ENCODE data around the gene PKP4.
A peak's percentile ranks its signal among the peaks of the same experiment; 100 is the strongest.

PKP4 gene

GRCh38 chr2:158600155-158600802 is 143.5 kb downstream of the PKP4 start:
- peak; percentile 87 for DNase-seq (ENCODE audit: low read depth)

DNA sequence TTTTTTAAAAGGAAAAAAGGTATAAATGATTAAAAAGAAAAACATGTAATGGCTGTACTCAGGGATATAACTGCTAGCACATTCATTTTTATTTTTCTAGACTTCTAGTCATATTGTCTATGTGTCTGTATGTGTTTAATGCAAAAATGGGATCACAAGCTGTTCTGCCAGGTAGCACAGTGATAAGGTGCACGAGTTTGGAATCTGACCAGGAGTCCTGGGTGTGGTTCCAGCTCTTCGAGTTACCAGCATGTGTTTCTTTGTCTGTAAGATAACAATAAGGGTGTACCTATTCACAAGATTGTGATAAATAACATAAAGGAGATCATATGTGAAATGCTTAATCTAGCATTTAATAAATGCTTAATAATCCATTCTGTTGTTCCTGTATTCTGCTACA is 145.3 kb downstream of the PKP4 start:
- DNase-seq (ENCODE audit: low read depth), result no peak

- no peak for DNase-seq (ENCODE audit: low read depth)
Measured at GRCh38 chr2:158603205-158603604, 146.5 kb downstream of the PKP4 start.

- DNase-seq (ENCODE audit: low read depth), result no peak
Measured at GRCh38 chr2:158603986-158604385, 147.2 kb downstream of the PKP4 start.

DNA sequence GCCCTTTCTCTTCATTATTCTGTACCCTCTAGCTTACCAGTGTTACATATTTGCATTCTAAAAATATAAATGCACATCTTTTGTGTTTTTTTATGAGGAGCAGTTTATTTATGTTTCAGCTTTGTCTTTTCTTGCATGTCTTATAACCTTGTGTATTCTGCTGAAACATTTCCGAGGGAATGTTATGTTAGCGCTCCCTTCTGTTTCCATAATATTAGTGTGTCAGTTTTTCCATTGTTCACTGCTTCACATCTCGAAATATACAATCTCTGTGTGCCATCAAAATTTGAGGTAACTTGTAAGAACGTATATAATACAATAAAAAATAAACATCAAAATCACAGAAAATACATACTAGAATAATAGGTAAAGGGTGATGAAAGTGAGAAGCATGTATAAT is 153.3 kb downstream of the PKP4 start:
- DNase-seq (ENCODE audit: low read depth), result no peak

DNA sequence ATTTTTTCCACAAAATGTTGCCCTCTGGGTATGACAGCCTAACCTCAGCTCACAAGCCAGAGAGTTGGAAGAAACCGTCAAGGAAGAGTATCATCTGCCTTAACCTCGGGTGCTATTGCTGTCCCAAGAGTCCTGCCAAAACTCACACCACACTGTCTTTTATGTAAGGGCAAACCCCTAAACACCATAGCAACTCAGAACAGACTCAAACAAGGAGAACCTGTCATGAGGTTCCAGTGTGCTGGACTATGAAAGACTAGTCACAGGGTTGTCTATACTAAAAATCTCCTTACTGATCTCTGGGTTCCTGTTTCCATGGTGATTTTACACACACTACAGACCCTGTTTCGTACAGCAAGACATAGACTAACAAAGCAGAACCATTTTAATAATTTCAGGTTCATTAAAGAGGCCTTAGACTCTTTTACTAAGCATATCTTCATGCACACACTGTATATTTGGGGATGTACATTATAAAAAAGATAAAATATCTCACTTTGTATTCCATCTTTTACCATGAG is 159.8 kb downstream of the PKP4 start:
- DNase-seq (ENCODE audit: low read depth), result no peak

- DNase-seq (ENCODE audit: low read depth), result no peak
Measured at GRCh38 chr2:158618891-158619490, 162.2 kb downstream of the PKP4 start.

- DNase-seq (ENCODE audit: low read depth), result peak; percentile 23
Measured at GRCh38 chr2:158619496-158619895, 162.7 kb downstream of the PKP4 start.

- no peak for DNase-seq (ENCODE audit: low read depth)
Measured at GRCh38 chr2:158620656-158621055, 163.9 kb downstream of the PKP4 start.

DNA sequence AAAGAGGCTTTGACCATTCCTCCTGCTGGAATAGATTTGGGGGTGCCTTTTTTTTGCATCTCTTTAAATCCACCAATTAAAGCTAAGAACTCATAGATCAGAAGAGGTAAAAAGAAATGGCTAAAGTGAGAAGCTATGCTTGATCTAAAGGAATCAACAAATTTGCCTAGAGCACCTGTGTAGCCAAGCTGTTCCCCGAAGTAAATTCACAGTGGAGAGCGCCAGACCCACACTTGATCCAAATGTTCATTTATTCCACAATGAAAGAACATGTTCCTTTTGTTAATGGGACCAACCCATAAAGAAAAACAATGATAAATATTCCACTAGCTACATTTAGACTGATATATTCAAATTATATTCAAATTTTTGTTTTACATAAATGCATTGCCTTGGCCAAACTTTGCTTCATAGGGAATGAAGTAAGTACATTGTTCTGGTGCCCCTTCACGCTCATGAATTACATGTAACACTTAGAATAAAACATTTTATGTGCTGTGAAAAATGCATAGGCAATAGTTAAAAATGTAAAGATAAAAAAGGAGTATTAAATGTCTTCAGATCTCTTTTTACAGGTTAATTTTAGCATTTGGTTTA is 167.4 kb downstream of the PKP4 start:
- DNase-seq (ENCODE audit: low read depth), result no peak

DNA sequence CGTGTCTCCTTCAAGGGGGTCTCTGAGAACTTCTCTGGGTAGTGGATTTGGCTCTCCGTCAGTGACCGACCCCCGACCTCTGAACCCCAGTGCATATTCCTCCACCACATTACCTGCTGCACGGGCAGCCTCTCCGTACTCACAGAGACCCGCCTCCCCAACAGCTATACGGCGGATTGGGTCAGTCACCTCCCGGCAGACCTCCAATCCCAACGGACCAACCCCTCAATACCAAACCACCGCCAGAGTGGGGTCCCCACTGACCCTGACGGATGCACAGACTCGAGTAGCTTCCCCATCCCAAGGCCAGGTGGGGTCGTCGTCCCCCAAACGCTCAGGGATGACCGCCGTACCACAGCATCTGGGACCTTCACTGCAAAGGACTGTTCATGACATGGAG is 168.2 kb downstream of the PKP4 start:
- no peak for DNase-seq (ENCODE audit: low read depth)

DNA sequence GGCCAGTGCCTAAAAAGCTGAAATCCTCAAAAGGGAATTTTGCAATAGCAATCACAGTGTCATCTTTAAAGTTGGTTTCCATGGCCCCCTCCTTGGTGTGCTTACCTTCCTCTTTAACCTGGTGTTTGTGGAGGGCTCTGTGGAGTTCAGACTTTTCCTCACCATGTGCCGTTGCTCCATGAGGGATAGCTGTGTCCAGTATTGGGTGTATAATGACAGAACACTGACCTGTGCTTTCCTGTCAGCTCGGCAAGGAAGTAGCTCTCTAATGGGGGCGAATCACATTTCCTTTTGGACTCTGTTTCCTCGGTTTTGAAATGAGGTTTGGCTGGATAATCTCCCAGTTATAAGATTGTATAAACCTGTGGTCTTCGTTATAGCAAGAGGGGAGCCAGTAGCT is 172.4 kb downstream of the PKP4 start:
- no peak for DNase-seq (ENCODE audit: low read depth)

DNA sequence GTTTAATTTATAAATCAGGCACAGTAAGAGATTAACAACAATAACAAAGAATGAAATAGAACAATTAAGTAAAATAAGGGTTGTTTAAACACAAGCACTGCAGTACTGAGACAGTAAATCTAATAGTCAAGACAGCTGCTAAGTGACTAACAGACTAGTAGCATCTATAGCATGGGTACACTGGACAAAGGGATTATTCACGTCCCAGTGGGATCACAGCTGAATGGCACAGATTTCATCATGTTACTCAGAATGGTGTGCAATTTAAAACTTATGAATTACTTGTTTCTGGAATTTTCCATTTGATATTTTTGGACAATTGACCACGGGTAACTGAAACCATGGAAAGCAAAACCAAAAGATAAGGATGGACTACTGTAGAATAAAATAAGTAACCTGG is 176.5 kb downstream of the PKP4 start:
- no peak for DNase-seq (ENCODE audit: low read depth)

GRCh38 chr2:158634627-158635026 is 177.9 kb downstream of the PKP4 start:
- no peak for DNase-seq (ENCODE audit: low read depth)

DNA sequence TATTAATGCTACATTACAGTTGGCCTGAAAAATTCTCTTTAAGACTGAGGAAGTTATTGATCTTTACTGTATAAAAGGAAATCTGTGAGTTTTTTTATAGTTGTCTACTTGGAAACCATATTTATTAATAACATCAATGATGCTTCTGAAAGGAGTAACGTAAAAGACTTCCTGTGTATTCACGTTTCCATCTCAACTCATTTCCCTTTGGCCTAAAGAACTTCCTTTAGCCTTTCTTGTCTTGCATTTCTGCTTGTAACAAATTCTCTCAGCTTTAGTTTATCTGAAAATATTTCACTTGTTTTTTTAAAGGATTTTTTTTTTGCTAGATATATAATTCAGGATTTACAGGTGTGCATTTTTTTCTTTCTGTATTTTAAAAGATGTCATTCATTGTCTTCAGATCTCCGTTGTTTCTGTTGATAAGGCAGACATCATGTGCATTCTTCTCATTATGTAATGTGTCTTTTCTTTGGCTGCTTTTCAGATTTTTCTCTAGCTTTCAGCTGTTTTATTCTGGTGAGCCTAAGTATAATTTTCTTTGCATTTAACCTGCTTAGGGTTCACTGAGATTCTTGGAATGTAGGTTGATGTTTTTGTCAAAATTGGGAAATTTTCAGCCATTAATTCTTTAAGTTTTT is 179.3 kb downstream of the PKP4 start:
- DNase-seq (ENCODE audit: low read depth), result no peak

DNA sequence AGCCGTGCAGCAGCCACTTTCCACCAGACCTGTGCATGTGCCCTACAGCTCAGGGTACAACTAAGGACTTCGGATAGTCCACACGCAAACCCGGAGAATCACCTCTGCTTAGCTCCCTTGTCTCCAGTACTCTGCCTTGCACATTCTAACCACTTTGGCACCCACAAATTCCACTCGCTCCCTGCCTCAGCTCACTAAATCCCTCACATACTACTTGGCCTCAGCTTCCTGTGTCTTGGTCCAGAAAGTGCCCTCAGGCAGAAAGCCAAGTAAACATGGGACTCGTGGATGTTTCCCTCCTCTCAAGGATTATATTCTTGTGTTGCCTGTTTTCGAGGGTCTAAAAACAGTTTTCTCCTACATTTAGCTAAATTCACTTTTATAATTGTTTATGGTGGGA is 180.6 kb downstream of the PKP4 start:
- DNase-seq (ENCODE audit: low read depth), result no peak

DNA sequence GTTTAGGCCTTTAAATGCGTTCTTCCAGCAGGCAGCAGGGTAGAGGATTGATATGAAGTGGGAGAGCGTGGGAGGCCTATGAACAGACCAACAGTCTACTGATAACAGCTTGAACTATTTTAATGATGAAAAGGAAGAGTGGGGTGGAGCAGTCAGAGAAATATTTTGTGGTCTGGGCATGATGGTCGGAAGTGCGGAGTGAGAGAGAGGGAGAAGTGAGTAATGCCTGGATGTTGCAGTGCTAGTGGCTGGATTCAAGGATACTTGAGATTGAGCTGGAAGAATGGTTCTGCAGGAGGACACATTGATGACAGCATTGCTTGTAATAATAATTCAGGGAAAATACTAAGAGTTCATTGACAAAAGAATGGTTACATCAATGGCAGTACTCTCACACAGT is 187.4 kb downstream of the PKP4 start:
- no peak for DNase-seq (ENCODE audit: low read depth)

DNA sequence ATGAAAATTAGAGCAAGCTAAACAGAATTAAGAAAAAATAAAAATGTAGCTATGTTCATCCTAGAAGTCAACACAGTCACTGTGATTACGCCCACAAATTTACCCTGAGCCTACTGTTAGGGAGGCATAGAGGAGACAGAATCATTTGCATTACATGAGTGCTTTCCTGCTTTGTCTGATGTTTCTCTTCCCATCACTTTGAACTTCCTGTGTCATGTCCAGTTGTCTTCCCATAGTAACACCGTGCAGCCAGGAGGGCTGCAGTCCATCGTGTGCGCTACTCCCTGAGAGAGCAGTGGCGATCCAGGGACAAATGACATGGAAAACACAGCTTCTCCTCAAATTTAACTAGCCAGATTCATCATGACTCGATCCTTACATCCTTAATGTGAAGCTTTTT is 188.5 kb downstream of the PKP4 start:
- no peak for DNase-seq (ENCODE audit: low read depth)

GRCh38 chr2:158647436-158648231 is 190.9 kb downstream of the PKP4 start:
- peak; percentile 47 for DNase-seq (ENCODE audit: low read depth)

- no peak for DNase-seq (ENCODE audit: low read depth)
Measured at GRCh38 chr2:158649846-158650245, 193.1 kb downstream of the PKP4 start.

DNA sequence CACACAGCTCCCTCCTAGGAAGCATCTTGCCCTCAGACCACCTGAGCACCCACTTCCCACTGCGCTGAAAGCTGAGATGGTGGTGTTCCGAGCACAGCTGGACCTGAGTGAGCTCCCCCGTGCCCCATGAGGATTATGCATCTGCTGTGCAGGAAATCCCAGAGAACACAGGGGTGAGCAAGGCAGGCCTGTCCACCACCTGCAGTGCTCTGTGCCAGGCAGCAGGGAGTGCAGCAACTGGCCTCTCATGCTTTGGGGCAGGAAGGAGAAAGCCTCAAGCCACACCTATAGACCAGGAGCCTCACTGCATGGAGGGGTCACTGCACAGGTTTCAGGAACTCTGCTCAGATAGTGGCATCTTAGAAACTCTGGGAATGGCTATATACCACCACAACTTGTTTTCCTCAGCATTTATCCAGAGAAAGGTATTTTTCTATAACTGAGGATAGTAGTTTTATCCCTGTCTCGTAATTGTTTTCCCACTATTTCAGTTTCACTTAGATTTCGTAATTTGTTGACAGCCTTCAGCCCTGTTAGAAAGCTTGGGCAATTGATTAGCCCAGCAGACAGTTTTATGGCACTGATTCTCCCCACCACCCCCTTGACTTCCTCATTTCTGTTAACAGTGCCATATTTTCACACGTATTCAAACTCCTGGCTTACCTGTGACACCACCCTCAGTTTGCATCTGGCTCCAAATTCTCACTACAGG is 194.1 kb downstream of the PKP4 start:
- no peak for DNase-seq (ENCODE audit: low read depth)
